HG03280 (cell line): ENCODE data around the gene AVPR1B.

Experiments
- ATAC-seq: cut with Tn5 transposase; IDR thresholded peaks from one replicate; pipeline ENCODE4 v1.9.1; 2021; ENCODE audit warnings: mild to moderate bottlenecking, moderate library complexity; ENCODE audit not compliant: unreplicated experiment

AVPR1B gene

GRCh38 chr1:206112600-206113301, 4.4 kb downstream of the AVPR1B start:
- ATAC-seq, result no peak

- ATAC-seq, result no peak
Observed at GRCh38 chr1:206111271-206111927, 5.8 kb downstream of the AVPR1B start.

GRCh38 chr1:206110820-206111219, 6.4 kb downstream of the AVPR1B start:
- ATAC-seq, result no peak

GRCh38 chr1:206110161-206110560, 7.0 kb downstream of the AVPR1B start:
- ATAC-seq, result no peak

GRCh38 chr1:206109718-206110117, 7.5 kb downstream of the AVPR1B start:
- ATAC-seq, result no peak

GRCh38 chr1:206108635-206109034, 8.6 kb downstream of the AVPR1B start:
- no peak for ATAC-seq

GRCh38 chr1:206107168-206107544, 10.0 kb downstream of the AVPR1B start:
- no peak for ATAC-seq

GRCh38 chr1:206106328-206107167, 10.6 kb downstream of the AVPR1B start:
- ATAC-seq, result no peak

GRCh38 chr1:206105464-206105995, 11.7 kb downstream of the AVPR1B start:
- ATAC-seq, result no peak

- ATAC-seq, result no peak
Observed at GRCh38 chr1:206103979-206104378, 13.2 kb downstream of the AVPR1B start.

- no peak for ATAC-seq
Observed at GRCh38 chr1:206102292-206102936, 14.8 kb downstream of the AVPR1B start.

- no peak for ATAC-seq
Observed at GRCh38 chr1:206101351-206102045, 15.7 kb downstream of the AVPR1B start.

GRCh38 chr1:206100226-206100815, 16.9 kb downstream of the AVPR1B start:
- no peak for ATAC-seq

- no peak for ATAC-seq
Observed at GRCh38 chr1:206098242-206098919, 18.8 kb downstream of the AVPR1B start.

- no peak for ATAC-seq
Observed at GRCh38 chr1:206097381-206097780, 19.8 kb downstream of the AVPR1B start.

GRCh38 chr1:206094024-206094423, 23.2 kb downstream of the AVPR1B start:
- no peak for ATAC-seq

GRCh38 chr1:206089341-206089740, 27.8 kb downstream of the AVPR1B start:
- ATAC-seq, result no peak

GRCh38 chr1:206087091-206087490, 30.1 kb downstream of the AVPR1B start:
- ATAC-seq, result no peak

GRCh38 chr1:206083750-206084149, 33.4 kb downstream of the AVPR1B start:
- no peak for ATAC-seq
